HG03103 (cell line): Measurements from ENCODE around the gene ZNF74.

Source experiments
- ATAC-seq: cut with Tn5 transposase; IDR thresholded peaks from one replicate; pipeline ENCODE4 v1.9.1; 2021; ENCODE audit warnings: low read depth; ENCODE audit not compliant: unreplicated experiment

The ZNF74 gene

GRCh38 chr22:20430720-20431510 lies 37.0 kb downstream of the ZNF74 start:
- ATAC-seq: no peak

- no peak for ATAC-seq
Observed at GRCh38 chr22:20431511-20432192, 37.7 kb downstream of the ZNF74 start.

DNA sequence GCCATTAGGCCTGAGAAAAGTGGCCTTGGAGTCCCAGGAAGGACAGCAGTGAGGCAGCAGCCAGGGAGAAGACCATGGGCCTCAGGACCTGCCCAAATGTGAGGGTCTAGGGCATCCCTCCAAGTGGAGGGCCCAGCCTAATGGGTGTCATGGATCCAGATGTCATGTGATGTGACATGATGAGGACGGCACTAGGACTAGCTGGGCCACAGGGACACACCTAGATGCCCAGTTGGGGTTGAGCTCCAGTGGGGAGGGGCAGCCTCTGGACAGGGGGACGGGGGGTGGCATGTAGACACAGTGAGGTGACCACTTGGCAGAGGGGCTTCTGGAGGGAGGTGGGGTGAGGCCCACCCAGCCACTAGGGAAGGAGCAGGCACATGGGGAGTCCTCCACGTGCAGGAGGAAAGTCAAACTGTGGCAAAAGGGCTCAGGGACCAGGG lies 38.3 kb downstream of the ZNF74 start:
- no peak for ATAC-seq

GRCh38 chr22:20433191-20433590 lies 39.2 kb downstream of the ZNF74 start:
- ATAC-seq: no peak

DNA sequence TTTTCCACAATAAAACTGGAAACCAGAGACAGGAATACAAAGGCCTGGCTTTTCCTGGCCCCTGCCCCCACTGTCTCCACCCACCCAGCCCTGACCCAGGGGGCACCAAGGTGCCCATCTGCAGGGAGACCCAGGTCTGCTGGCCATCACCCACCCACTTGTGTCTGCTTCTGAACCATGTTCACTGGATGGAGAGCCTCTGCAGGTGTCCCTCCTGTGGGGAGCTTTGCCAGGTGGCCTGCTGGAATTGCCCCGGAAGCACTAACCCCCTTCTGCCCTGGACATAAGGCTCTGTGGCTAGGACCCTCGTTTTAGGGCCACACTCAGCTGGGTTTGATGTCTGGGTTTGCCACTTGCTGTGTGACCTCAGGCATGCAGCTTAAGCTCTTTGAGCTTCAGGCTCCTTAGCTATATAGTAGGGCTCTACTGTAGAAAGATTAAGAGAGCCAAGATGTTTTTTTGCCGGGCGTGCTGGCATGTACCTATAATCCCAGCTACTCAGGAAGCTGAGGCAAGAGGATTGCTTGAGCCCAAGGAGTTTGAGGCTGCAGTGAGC lies 39.8 kb downstream of the ZNF74 start:
- ATAC-seq: no peak

DNA sequence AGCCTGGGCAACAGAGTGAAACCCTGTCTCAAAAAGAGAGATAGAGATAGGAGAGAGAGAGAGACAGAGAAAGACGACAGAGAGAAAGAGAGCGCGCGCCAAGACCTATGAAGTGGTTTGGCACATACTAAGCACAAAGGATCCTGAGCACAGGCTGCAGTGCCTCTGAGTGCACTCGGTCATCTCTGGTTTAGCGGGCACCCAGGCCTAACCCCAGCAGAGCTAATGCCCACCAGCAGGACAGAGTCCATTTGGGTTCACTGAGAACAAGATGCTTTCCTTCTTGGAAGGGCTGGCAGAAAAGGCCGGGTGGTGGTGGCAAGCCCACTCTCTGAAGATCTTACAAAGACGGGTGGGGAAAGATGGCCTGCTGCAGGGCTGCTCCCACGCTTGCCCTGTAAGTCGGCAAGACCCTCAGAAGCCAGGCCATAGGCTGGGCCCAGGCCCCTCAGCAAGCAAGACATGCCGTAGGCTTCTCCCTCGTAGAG lies 40.4 kb downstream of the ZNF74 start:
- ATAC-seq: no peak

DNA sequence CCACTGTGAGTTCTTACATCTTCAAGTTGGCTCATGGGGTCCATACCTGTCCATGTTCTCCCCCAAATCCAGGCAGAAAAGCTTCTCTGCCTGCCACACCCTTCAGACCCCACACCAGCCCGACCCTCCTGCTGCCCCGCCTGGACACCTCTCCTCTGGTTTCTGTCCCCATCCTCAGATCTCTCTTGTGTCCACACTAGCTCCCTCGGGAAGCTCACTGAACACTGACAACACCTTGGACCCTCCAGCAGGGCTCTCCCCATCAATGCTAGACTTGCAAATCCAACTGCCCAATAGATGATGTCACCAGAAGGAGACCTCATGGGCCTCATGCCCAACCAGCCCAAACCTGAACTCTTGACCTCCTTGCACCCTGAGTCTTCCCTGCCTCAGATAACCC lies 40.8 kb downstream of the ZNF74 start:
- ATAC-seq: no peak

GRCh38 chr22:20435436-20436306 lies 41.7 kb downstream of the ZNF74 start:
- no peak for ATAC-seq

DNA sequence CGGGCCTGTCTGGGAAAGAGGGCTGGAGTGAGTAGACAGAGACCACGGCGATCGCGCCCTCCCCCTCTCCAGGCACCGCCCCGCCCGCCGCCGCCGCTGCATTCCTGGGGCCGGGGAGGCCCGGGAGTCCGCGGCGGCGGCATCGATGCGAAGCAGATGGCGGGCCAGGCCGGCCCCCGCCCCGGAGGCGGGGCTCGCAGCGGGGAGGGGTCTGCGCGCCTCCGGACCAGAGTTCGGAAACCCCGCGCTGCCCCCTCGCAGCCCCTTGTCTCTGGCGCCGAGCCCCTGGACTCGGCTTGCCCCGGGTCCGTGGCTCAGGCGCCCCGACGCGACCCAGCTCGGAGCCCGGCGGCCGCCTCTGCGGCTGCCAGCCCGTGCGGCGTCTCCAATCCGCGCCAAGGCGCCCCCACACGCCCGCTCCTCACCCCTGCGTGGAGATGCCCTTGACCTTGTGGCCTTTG lies 42.4 kb downstream of the ZNF74 start:
- ATAC-seq: no peak

- ATAC-seq: no peak
Observed at GRCh38 chr22:20436768-20437612, 43.0 kb downstream of the ZNF74 start.

DNA sequence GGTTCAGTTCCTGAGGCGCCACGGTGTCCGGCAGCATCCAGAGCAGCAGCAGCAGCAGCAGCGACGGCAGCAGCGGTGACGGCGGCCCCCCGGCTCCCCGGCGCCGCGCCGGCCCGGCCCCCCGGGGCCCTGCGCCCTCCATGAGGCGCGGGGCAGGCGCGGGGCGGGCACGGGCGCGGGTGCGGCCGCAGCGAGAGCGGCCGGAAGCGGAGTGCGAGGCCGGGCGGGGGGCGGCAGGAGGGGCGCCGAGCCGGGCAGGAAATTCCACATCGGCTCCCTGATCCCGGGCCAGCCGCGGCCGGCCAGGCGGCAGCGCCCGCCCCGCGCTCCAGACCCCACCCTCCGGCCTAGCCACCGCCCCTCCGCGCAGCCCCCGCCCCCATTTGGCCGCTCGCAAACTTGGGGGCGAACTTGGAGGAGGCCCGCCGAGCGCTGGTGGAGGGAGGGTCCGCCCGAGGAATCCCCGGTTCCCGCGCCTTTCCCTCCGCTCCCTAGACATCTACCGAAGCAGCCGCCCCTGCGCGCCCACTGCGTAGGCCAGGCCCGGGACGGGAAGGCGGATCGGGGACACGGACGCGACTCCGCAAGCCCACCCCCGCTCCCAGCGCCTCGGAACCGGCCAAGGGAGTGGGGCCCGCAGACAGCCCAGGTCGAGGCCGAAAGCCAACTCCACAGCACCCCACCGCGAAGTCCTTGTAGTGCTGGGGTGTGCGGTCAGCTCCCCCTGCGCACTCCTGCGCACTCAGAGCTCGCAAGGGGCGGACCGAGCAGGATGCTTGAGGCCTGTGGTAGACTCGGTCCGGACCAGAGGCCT lies 43.9 kb downstream of the ZNF74 start, which contains the start of gene SCARF2:
SCARF2 (minus strand) TSS at position 213 of the 814 bp plus-strand sequence; CDS start at position 142, 71 bp downstream.
- no peak for ATAC-seq

DNA sequence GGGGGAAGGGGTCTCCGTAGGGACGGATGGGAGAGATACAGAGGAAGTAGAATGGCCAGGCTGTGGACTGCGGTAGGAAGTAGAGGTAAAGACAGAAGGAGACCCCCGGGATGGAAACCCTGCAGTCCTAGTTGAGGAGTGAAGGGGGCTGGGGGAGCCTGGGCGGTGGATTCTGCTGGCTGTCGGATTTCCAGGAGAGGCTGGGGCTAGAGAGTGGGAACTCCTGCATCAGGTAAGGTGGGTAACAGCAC lies 44.4 kb downstream of the ZNF74 start:
- no peak for ATAC-seq

DNA sequence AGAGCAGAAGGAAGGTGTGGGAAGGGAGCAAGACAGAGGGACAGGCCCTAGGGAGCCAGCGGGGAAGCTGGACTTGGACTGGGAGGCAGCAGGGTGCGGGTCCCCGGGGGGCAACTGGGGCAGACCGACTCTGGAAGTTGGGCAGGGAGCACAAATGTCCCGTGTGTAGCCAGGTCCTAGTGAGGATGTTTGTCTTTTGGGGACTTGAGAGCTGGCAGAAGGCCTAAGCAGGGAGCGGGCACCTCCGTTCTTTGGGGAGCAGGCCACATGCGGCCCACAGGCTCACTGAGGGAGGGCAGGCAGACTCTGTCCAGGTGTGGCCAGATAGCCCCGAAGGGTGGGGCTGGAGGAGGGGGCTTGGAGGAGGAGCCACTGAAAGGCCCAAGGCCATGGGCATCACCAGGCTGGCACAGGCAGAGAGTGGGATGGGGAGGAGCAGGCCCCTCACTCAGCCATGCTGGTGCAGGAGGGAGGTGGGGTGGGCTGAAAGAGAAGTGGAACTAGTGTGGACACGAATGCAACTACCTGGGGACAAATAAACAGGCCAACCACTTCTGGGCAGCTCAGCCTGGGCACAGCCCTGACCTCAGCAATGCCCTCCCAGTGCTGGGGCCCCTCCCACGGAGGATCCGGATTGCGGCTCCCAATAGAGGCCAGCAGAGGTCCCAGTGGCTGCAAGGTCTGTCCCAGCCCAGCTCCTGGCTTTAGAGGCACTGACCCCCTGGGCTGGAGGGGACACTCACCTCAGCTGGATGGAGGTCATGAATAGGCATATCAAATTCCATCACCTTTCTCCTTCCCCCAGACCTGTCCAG lies 44.9 kb downstream of the ZNF74 start:
- ATAC-seq: no peak

GRCh38 chr22:20439556-20439927 lies 45.6 kb downstream of the ZNF74 start:
- ATAC-seq: no peak

GRCh38 chr22:20439928-20440575 lies 46.1 kb downstream of the ZNF74 start:
- no peak for ATAC-seq

DNA sequence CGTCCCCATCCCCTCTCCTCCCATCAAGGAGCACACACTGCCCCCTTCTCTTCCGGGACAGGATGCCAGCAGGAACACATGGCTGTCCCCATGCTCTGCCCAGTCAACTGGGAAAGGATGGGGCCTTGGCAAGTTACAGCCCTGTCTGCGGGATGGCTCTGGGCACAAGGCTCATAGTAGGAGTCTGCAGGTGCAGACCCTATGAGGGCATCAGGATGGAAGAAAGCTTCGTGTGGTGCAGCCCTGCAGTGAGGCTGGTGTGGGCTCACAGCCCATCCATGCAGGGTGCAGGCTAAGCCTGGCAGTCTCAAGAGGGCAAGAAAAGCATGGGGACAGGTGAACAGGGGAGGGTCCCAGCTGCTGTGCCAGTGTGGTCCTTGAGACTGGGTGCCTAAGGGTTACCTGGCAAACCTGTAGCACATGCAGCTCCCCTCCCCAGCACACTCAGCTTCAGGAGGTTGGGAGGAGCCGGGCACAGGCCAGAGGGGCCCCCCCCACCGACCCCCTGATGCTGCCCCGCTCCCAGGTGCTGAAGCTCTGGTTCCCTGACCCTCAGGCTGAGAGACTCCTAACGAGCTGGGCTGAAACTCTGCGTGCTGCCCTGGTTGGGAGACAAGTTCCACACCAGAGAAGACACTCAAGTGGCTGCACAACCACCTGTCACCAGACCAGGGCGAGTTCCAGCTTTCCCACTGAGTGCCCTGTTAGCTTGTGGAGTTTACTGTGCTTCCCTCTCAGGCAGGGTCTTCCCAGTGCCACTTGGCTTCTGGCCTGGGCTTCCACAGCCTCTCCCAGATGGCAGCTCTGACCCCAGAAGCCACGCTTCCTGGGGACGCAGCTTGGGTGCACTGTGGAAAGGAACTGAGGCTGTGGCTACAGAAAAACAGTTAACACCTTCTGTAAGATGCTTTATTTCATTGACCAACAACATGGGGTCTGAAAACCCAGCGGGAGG lies 47.0 kb downstream of the ZNF74 start:
- no peak for ATAC-seq
